Stomach (tissue), 9 donors: Measurements from ENCODE around the gene ANKIB1. TPM values are rescaled to one million over a fixed set of nuclear protein-coding genes. Genes with fewer than 3 reads are reported as not detected.

ENCODE experiments used
- DNase-seq, 2 donors: peaks; one replicate each; pipeline versions ENCODE4 v3.0.0 to v3.0.0-alpha.2; 2013 to 2019
- H3K27ac ChIP-seq, 5 donors: fragments of 200-600 bp in 4 of 5; sonication (generic) in 4 of 5; one replicate each; pipeline ENCODE4 v1.5.1; 2013 to 2019; ENCODE audit warnings: mild to moderate bottlenecking in 1 of 5, moderate library complexity in 1 of 5
- H3K27me3 ChIP-seq, 3 donors: fragments of 200-600 bp; sonication (generic); one replicate each; pipeline ENCODE4 v1.5.1; 2017 to 2019; ENCODE audit warnings: mixed run types in 1 of 3
- H3K36me3 ChIP-seq, 4 donors: fragments of 200-600 bp; sonication (generic); 1 replicate in 3 of 4; 2 replicates in 1 of 4; pipeline ENCODE4 v1.5.1; 2016 to 2019
- H3K4me1 ChIP-seq, 4 donors: fragments of 200-600 bp; sonication (generic); one replicate each; pipeline ENCODE4 v1.5.1; 2016 to 2019
- H3K4me3 ChIP-seq, 4 donors: fragments of 200-600 bp; sonication (generic) in 3 of 4; one replicate each; pipeline ENCODE4 v1.5.1; 2016 to 2019; ENCODE audit warnings: mild to moderate bottlenecking in 1 of 4
- H3K9me3 ChIP-seq, 4 donors: fragments of 200-600 bp; sonication (generic); one replicate each; pipeline ENCODE4 v1.5.1; 2016 to 2019
- CTCF ChIP-seq, 7 experiments: fragments of 450-650 bp in 4 of 7; fragments of 200-600 bp in 3 of 7; sonication (generic) in 3 of 7; IDR thresholded peaks; one replicate each; pipeline ENCODE4 v1.5.1; 2016 to 2019; ENCODE audit warnings: antibody characterized with exemption in 7 of 7, control low read depth in 2 of 7, mild to moderate bottlenecking in 1 of 7
- EP300 ChIP-seq: sonication (generic); formaldehyde crosslinking; IDR thresholded peaks from one replicate; pipeline ENCODE4 v1.6.1; 2017; ENCODE audit warnings: antibody characterized with exemption
- POLR2A ChIP-seq, 4 donors: fragments of 450-650 bp; IDR thresholded peaks; one replicate each; pipeline ENCODE4 v1.6.1; 2016; ENCODE audit warnings: antibody characterized with exemption in 4 of 4, control low read depth in 2 of 4, mild to moderate bottlenecking in 1 of 4, moderate library complexity in 1 of 4
- POLR2AphosphoS5 ChIP-seq, 3 donors: sonication (generic); formaldehyde crosslinking; IDR thresholded peaks; one replicate each; pipeline ENCODE4 v1.6.1; 2016; ENCODE audit warnings: antibody characterized with exemption in 3 of 3
- WGBS, 5 donors: extraction: QIAGEN DNeasy Blood & Tissue Kit in 3 of 5; methylation state at CpG; one replicate each; pipeline versions ENCODE4 v1.1.5 to v1.1.7; 2013 to 2018; 5-methylcytosine and 5-hydroxymethylcytosine counted together
- intact Hi-C: fragments of 100-400 bp; cut with DNase I; formaldehyde crosslinking; loops from one replicate; pipeline ENCODE4 v1.15.1; 2023; ENCODE audit warnings: low total_unique reads
- polyA plus RNA-seq, 3 donors: library from polyadenylated mRNA; stranded (reverse); fragments of 200-250 nt; gene quantifications; one replicate each; pipeline ENCODE4 v1.2.3, GENCODE V29; 2013
- total RNA-seq, 5 donors: library from RNA; depleted of rRNA; stranded (reverse); fragments of >200 nt; gene quantifications; one replicate each; pipeline versions ENCODE4 v1.1.0 to v1.2.3, GENCODE V29; 2014 to 2016
- donor health status: healthy with polysubstance abuse.
- donor health status: Bipolar disorder and iron deficiency.
- donor health status: healthy.

The ANKIB1 gene
- total and polyA plus RNA-seq, 8 donors, result 8.3 to 212 (median 36.2) TPM

GRCh38 chr7:92259062-92259461, 13.3 kb downstream of the ANKIB1 start:
- H3K36me3 ChIP-seq, result no peaks in the 10 kb centered on the region
- no peak overlapping the region for H3K4me3 ChIP-seq
- no peaks in the 10 kb centered on the region for H3K27me3 ChIP-seq
- H3K9me3 ChIP-seq, result no peaks in the 10 kb centered on the region
- 91 to 96% (median 95%) methylated on average over 4 of the region's 4 CpGs for WGBS, 5 donors
- H3K27ac ChIP-seq, result no peak overlapping the region
- TF ChIP-seq POLR2AphosphoS5 (IDR thresholded peaks at IDR 0.05), result no peak
- no peak for TF ChIP-seq POLR2A (IDR thresholded peaks at IDR 0.05)
- intact Hi-C loops, result no loop called here
- H3K4me1 ChIP-seq, result peaks cover 0 to 13% (median 3%) of the 10 kb centered on the region in 4 donors
- no peak for DNase-seq

GRCh38 chr7:92259610-92260247, 14.0 kb downstream of the ANKIB1 start:
- H3K4me3 ChIP-seq, result no peak overlapping the region
- no peaks in the 10 kb centered on the region for H3K36me3 ChIP-seq
- H3K27me3 ChIP-seq, result no peaks in the 10 kb centered on the region
- intact Hi-C loops, result no loop called here
- DNase-seq, result no peak
- no peaks in the 10 kb centered on the region for H3K9me3 ChIP-seq
- H3K4me1 ChIP-seq, result peaks cover 0 to 13% (median 3%) of the 10 kb centered on the region in 4 donors
- H3K27ac ChIP-seq, result no peak overlapping the region
- no peak for TF ChIP-seq CTCF (IDR thresholded peaks at IDR 0.05)
- TF ChIP-seq POLR2A (IDR thresholded peaks at IDR 0.05), result no peak
- no peak for TF ChIP-seq POLR2AphosphoS5 (IDR thresholded peaks at IDR 0.05)
- no peak for TF ChIP-seq EP300
- 83 to 93% (median 89%) methylated on average over 2 of the region's 2 CpGs for WGBS, 5 donors

- intact Hi-C loops, result no loop called here
- TF ChIP-seq POLR2A (IDR thresholded peaks at IDR 0.05) (no peak), POLR2AphosphoS5 (IDR thresholded peaks at IDR 0.05) (no peak), EP300 (no peak), CTCF (IDR thresholded peaks at IDR 0.05) (no peak)
Observed at GRCh38 chr7:92260248-92260781, 14.5 kb downstream of the ANKIB1 start.

GRCh38 chr7:92266415-92267241, 20.9 kb downstream of the ANKIB1 start:
- Histone ChIP-seq H3K27me3 (no peaks in the 10 kb centered on the region), H3K9me3 (no peaks in the 10 kb centered on the region), H3K4me3 (no peak overlapping the region), H3K36me3 (no peaks in the 10 kb centered on the region), H3K4me1 (peaks cover 0 to 5% (median 0%) of the 10 kb centered on the region in 4 donors), H3K27ac (no peak overlapping the region)
- WGBS, 5 donors, result 89 to 94% (median 93%) methylated on average over 5 of the region's 5 CpGs
- intact Hi-C loops, result no loop called here
- no peak for DNase-seq
- TF ChIP-seq CTCF (IDR thresholded peaks at IDR 0.05) (no peak), POLR2AphosphoS5 (IDR thresholded peaks at IDR 0.05) (no peak), POLR2A (IDR thresholded peaks at IDR 0.05) (no peak), EP300 (no peak)

More at GRCh38 chr7:92260248-92260781, 14.5 kb downstream of the ANKIB1 start:
- 81 to 86% (median 85%) methylated on average over 7 of the region's 7 CpGs for WGBS, 5 donors
- H3K4me3 ChIP-seq, result no peak overlapping the region
- no peaks in the 10 kb centered on the region for H3K27me3 ChIP-seq
- no peak for DNase-seq
- H3K36me3 ChIP-seq, result no peaks in the 10 kb centered on the region
- peaks cover 0 to 9% (median under 1%) of the 10 kb centered on the region in 4 donors for H3K4me1 ChIP-seq
- H3K27ac ChIP-seq, result no peak overlapping the region
- H3K9me3 ChIP-seq, result no peaks in the 10 kb centered on the region
